C4-2B (cell line): Measurements from ENCODE around the gene GPR34.

Experiments used
- CTCF ChIP-seq: fragments of 450-650 bp; conservative IDR thresholded peaks from 2 replicates; pipeline ENCODE4 v1.5.1; 2017; ENCODE audit warnings: mild to moderate bottlenecking
- ZFX ChIP-seq: fragments of 450-650 bp; IDR thresholded peaks from 2 replicates; pipeline ENCODE4 v1.6.1; 2017

- TF ChIP-seq CTCF (no peak), ZFX (no peak)
Measured at GRCh38 chrX:41723826-41724225, 35.1 kb downstream of the GPR34 start, which contains the start of gene GPR82.
